IPS-15b (cell line): ENCODE results near the gene RALA.
"Not testable (repeated sequence)": the region's sequence is repeated elsewhere in the genome, so short reads cannot be mapped to it uniquely, and the experiment has no call there.

Experiments used
- H3K27me3 ChIP-seq: one replicate; pipeline ENCODE4 v1.6.1; 2013; ENCODE audit warnings: low read length; ENCODE audit not compliant: control insufficient read depth, insufficient read depth
- H3K36me3 ChIP-seq: one replicate; pipeline ENCODE4 v1.6.1; 2013; ENCODE audit warnings: low read length; ENCODE audit not compliant: control insufficient read depth, insufficient read depth
- H3K4me1 ChIP-seq: one replicate; pipeline ENCODE4 v1.6.1; 2013; ENCODE audit warnings: mild to moderate bottlenecking, low read length; ENCODE audit not compliant: control insufficient read depth, insufficient read depth
- H3K4me3 ChIP-seq: one replicate; pipeline ENCODE4 v1.5.1; 2013; ENCODE audit warnings: low read depth, low read length
- H3K9ac ChIP-seq: one replicate; pipeline ENCODE4 v1.6.1; 2013; ENCODE audit warnings: low read depth, mild to moderate bottlenecking, low read length
- H3K9me3 ChIP-seq: one replicate; pipeline ENCODE4 v1.6.1; 2013; ENCODE audit warnings: mild to moderate bottlenecking, low read length; ENCODE audit not compliant: control insufficient read depth, insufficient read depth

The RALA gene

DNA sequence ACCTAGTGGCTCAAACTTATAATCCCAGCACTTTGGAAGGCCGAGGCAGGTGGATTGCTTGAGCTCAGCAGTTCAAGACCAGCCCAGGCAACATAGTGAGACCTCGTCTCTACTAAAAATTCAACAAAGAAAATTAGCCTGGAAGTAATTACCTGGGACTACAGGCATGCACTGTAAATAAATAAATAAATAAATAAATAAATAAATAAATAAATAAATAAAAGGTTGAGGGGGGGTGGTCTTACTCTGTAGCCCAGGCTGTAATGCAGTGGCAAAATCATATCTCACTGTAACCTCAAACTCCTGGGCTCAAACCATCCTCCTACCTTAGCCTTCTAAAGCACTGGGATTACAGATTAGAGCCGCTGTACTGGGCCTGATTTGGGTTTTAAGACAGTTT lies 50.5 kb downstream of the RALA start:
- H3K4me3 ChIP-seq: no peak overlapping the region
- H3K4me1 ChIP-seq: no peaks in the 10 kb centered on the region
- H3K9me3 ChIP-seq: no peaks in the 10 kb centered on the region

DNA sequence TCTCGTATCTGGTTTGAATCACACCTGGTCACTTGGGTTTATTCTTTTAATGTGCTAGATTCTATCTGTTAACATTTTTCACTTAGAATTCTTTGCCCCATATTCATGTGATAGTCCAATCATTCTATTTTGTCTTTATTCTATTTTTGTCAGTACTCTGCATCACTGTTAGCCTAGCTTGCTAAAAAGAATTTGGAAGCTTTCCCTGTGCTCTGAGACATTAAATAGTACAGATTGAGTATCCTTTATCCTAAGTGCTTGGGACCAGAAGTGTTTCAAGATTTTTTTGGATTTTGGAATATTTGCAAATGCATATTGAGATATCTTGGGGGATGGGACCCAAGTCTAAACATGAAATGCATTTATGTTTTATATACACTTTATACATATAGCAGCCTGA lies 51.0 kb downstream of the RALA start:
- H3K4me1 ChIP-seq: no peaks in the 10 kb centered on the region
- no peaks in the 10 kb centered on the region for H3K27me3 ChIP-seq
- H3K9ac ChIP-seq: no peak overlapping the region
- no peak overlapping the region for H3K4me3 ChIP-seq
- no peaks in the 10 kb centered on the region for H3K9me3 ChIP-seq
- no peaks in the 10 kb centered on the region for H3K36me3 ChIP-seq

More for the DNA sequence above, 50.5 kb downstream of the RALA start:
- Histone ChIP-seq H3K36me3 (no peaks in the 10 kb centered on the region), H3K9ac (no peak overlapping the region), H3K27me3 (no peaks in the 10 kb centered on the region)

DNA sequence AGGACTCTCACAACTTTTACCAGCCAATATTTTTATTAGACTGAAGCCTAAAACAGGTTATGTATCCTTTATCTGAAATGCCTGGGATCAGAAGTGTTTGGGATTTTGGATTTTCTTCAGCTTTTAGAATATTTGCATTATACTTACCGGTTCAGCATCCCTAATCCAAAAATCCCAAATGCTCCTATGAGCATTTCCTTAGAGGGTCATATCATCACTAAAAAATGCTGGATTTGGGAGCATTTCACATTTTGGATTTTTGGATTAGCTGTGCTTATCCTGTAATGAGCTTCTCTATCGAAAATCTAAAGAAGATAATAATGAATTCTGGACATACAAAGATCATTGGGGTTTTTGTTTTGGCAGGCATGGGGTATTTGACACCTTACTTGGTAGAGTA lies 53.0 kb downstream of the RALA start:
- Histone ChIP-seq H3K4me3 (no peak overlapping the region), H3K4me1 (no peaks in the 10 kb centered on the region), H3K9me3 (no peaks in the 10 kb centered on the region), H3K9ac (no peak overlapping the region), H3K27me3 (no peaks in the 10 kb centered on the region), H3K36me3 (no peaks in the 10 kb centered on the region)

DNA sequence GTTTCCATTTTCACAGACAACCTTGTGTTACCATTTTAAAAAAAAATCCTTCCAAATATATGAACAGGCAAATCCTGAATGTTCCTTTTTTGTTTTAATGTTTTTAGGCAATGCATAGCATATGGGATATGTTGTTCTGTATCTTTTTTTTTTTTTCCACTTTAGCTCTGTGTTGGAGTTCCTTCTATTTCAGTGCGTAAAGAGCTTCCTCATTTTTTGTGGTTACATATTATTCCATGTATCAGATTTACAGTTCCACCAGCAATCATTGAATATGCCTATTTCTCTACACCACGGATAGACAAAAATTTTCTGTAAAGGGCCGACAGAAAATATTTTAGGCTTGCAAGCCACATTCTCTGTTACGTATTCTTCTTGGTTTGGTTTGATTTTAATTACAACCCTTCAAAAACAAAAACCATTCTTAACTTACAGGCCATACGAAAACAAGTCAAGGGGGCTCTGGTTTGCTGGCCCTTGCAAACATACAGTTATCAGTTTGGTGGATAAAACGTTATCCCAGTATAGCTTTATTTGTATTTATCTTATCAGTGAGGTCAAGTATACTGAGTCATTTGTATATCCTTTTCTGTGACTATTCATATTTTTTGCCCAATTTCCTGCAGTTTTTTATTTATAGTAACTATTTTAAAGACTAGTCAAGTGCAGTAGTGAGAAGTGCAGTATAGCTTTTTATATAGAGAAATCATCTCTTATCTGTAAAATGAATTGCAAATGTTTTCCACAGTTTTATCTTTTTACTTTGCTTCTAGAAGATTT lies 55.7 kb downstream of the RALA start:
- H3K9ac ChIP-seq: no peak overlapping the region
- no peaks in the 10 kb centered on the region for H3K36me3 ChIP-seq
- no peak overlapping the region for H3K4me3 ChIP-seq
- no peaks in the 10 kb centered on the region for H3K27me3 ChIP-seq
- H3K9me3 ChIP-seq: no peaks in the 10 kb centered on the region
- peaks cover 4% of the 10 kb centered on the region for H3K4me1 ChIP-seq

DNA sequence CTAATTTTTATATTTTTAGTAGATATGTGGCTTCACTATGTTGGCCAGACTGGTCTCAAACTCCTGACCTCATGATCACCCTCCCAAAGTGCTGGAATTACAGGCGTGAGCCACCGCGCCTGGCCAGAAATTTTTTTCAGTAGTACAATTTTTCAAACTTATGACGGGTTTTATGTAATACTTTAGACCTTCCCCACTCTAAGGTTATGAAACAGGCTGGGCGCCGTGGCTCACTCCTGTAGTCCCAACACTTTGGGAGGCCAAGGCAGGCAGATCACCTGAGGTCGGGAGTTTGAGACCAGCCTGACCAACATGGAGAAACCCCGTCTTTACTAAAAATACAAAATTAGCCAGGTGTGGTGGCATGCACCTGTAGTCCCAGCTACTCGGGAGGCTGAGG lies 56.5 kb downstream of the RALA start:
- not testable (repeated sequence) for H3K9ac ChIP-seq, H3K4me1 ChIP-seq, H3K27me3 ChIP-seq, H3K36me3 ChIP-seq, H3K9me3 ChIP-seq, H3K4me3 ChIP-seq

DNA sequence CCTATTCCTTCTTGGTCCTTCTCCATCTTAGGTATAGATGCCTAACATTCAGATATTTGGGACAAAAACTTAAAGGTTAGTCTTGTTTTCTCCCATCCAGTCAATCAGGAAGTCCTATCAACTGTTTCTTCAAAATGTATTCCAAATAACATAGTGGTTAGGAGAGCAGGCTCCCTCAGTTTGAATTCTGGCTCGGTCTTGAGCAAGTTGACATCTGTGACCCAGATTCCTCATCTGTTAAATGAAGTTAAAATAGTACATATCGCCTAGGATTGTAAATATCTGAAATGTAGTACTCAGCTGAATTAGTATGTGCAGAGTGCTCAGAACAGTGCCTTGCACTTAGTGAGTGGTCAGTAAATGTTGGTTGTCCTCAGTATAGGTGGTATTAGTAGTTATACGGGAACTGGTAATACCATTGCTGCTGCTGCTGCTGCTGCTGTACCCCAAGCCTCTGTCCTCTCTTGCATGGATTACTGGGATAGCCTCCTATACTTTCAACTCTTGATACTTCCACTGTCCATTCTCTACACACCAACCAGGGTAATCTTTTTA lies 58.6 kb downstream of the RALA start:
- Histone ChIP-seq H3K36me3 (no peaks in the 10 kb centered on the region), H3K9ac (no peak overlapping the region), H3K4me1 (peaks cover 4% of the 10 kb centered on the region), H3K9me3 (no peaks in the 10 kb centered on the region), H3K27me3 (no peaks in the 10 kb centered on the region), H3K4me3 (no peak overlapping the region)

GRCh38 chr7:39683216-39683845 lies 60.0 kb downstream of the RALA start:
- Histone ChIP-seq H3K27me3 (no peaks in the 10 kb centered on the region), H3K9me3 (no peaks in the 10 kb centered on the region), H3K9ac (no peak overlapping the region), H3K36me3 (no peaks in the 10 kb centered on the region), H3K4me3 (no peak overlapping the region), H3K4me1 (peaks cover 4% of the 10 kb centered on the region)

DNA sequence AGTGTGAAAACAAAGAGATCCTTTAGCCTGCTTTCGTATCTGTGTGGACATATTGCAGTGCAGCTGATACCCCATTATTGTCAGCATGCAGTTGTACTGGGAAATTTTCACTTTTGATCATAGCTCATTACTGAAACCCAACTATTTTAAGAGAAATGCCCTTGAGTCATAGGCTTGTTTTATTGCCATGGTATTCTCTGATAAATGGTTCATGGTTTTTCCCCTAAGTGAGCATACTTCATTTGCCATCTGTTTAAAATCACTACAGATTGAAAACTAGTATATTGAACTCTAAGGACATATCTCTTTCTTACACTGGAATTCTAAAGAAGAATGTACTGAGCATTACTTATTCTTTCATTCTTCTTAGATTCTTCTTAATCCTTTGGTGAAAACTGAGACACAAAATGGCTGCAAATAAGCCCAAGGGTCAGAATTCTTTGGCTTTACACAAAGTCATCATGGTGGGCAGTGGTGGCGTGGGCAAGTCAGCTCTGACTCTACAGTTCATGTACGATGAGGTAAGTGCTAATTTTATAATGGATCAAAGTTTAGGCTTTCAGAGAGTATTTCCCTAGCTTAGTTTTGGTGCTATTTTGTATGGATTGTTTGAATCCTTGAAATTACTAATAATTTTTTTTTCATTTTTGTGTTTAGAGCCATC lies 63.0 kb downstream of the RALA start:
- H3K27me3 ChIP-seq: no peaks in the 10 kb centered on the region
- H3K9me3 ChIP-seq: no peaks in the 10 kb centered on the region
- H3K36me3 ChIP-seq: no peaks in the 10 kb centered on the region
- no peak overlapping the region for H3K4me3 ChIP-seq
- H3K4me1 ChIP-seq: peaks cover 4% of the 10 kb centered on the region
- no peak overlapping the region for H3K9ac ChIP-seq

- H3K4me3 ChIP-seq: no peak overlapping the region
- H3K36me3 ChIP-seq: no peaks in the 10 kb centered on the region
- no peaks in the 10 kb centered on the region for H3K27me3 ChIP-seq
- H3K9me3 ChIP-seq: no peaks in the 10 kb centered on the region
- no peaks in the 10 kb centered on the region for H3K4me1 ChIP-seq
- H3K9ac ChIP-seq: no peak overlapping the region
Observed at GRCh38 chr7:39688611-39689480, 65.5 kb downstream of the RALA start.

DNA sequence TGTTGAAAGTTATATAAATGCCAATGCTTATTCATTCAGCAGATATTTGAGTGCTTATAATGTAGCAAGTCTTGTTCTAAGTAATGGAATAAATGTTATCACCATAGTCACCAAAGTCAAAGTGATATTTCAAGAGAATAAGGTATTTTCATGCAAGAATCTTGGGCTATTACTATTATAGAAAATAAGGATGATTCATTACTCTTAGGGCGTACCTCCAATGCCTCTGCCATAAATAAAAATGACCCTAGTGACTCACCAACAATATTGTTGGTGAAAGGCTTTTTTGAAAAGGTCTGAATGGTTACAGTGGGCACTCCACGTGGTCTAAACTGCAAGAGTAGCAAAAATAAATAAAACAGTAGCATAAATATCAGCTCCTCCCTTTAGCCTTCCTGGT lies 68.4 kb downstream of the RALA start:
- H3K9me3 ChIP-seq: no peaks in the 10 kb centered on the region
- H3K36me3 ChIP-seq: peaks cover 4% of the 10 kb centered on the region
- no peak overlapping the region for H3K9ac ChIP-seq
- H3K4me1 ChIP-seq: no peaks in the 10 kb centered on the region
- H3K27me3 ChIP-seq: no peaks in the 10 kb centered on the region
- no peak overlapping the region for H3K4me3 ChIP-seq

DNA sequence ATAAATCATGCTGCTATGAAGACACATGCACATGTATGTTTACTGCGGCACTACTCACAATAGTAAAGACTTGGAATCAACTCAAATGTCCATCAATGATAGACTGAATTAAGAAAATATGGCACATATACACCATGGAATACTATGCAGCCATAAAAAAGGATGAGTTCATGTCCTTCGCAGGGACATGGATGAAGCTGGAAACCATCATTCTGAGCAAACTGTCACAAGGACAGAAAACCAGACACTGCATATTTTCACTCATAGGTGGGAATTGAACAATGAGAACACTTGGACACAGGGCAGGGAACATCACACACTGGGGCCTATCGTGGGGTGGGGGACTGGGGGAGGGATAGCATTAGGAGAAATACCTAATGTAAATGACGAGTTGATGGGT lies 69.7 kb downstream of the RALA start:
- H3K4me3 ChIP-seq, H3K27me3 ChIP-seq, H3K4me1 ChIP-seq, H3K9me3 ChIP-seq, H3K9ac ChIP-seq: not testable (repeated sequence)
- H3K36me3 ChIP-seq: peaks cover 12% of the 10 kb centered on the region
